ENCODE results near the gene ALDH2. TPM values are rescaled to one million over a fixed set of nuclear protein-coding genes. Genes with fewer than 3 reads are reported as not detected.
"Not testable (repeated sequence)": the region's sequence is repeated elsewhere in the genome, so short reads cannot be mapped to it uniquely, and the experiment has no call there.

ALDH2 gene
- total and polyA plus RNA-seq, 5 donors: 284 to 423 (median 337) TPM

DNA sequence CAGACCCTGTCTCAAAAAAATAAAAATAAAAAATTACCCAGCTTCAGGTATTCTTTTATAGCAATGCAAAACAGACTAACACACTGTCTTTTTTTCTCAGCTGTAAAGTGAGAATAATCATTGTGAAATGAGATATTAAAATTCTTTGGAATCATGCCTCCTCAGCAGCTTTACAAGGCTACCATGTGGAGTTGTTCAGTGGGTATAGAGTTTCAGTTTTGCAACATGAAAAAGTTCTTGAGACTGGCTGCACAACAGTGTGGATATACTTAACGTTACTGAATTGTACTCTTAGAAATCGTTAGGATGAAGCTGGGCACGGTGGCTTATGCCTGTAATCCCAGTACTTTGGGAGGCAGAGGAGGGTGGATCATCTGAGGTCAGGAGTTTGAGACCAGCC is 59.6 kb downstream of the ALDH2 start:
- intact Hi-C loops (cut with DNase I): no loop called here
- Histone ChIP-seq H3K27ac (ENCODE audit: low read length) (no peak overlapping the region), H3K4me1 (ENCODE audit: control insufficient read depth, insufficient read depth, low read length) (peaks cover 2% of the 10 kb centered on the region), H3K27me3 (ENCODE audit: control insufficient read depth, insufficient read depth) (no peaks in the 10 kb centered on the region), H3K4me3 (ENCODE audit: low read length) (no peak overlapping the region), H3K9me3 (ENCODE audit: control insufficient read depth, low read length) (no peaks in the 10 kb centered on the region)
- ATAC-seq: no peak
- DNase-seq: no peak
- WGBS: 74% methylated on average over 3 of the region's 3 CpGs

- Histone ChIP-seq H3K4me1 (ENCODE audit: control insufficient read depth, insufficient read depth, low read length) (peaks cover 2% of the 10 kb centered on the region), H3K27me3 (ENCODE audit: control insufficient read depth, insufficient read depth) (no peaks in the 10 kb centered on the region), H3K27ac (ENCODE audit: low read length) (no peak overlapping the region), H3K9me3 (ENCODE audit: control insufficient read depth, low read length) (no peaks in the 10 kb centered on the region), H3K4me3 (ENCODE audit: low read length) (no peak overlapping the region)
- intact Hi-C loops (cut with DNase I): no loop called here
- DNase-seq: no peak
- WGBS: 57% methylated on average over 2 of the region's 2 CpGs
- no peak for ATAC-seq
Measured at GRCh38 chr12:111826992-111827391, 60.3 kb downstream of the ALDH2 start.

GRCh38 chr12:111827907-111828306 is 61.2 kb downstream of the ALDH2 start:
- 83% methylated on average over 4 of the region's 4 CpGs for WGBS
- Histone ChIP-seq H3K27me3 (ENCODE audit: control insufficient read depth, insufficient read depth) (no peaks in the 10 kb centered on the region), H3K4me3 (ENCODE audit: low read length) (no peak overlapping the region), H3K27ac (ENCODE audit: low read length) (no peak overlapping the region), H3K9me3 (ENCODE audit: control insufficient read depth, low read length) (no peaks in the 10 kb centered on the region), H3K4me1 (ENCODE audit: control insufficient read depth, insufficient read depth, low read length) (peaks cover 2% of the 10 kb centered on the region)
- intact Hi-C loops (cut with DNase I): no loop called here
- ATAC-seq (no peak), DNase-seq (no peak)

GRCh38 chr12:111828338-111828979 is 61.7 kb downstream of the ALDH2 start:
- DNase-seq: no peak

DNA sequence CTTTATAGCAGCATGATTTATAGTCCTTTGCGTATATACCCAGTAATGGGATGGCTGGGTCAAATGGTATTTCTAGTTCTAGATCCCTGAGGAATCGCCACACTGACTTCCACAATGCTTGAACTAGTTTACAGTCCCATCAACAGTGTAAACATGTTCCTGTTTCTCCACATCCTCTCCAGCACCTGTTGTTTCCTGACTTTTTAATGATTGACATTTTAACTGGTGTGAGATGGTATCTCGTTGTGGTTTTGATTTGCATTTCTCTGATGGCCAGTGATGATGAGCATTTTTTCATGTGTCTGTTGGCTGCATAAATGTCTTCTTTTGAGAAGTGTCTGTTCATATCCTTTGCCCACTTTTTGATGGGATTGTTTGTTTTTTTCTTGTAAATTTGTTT is 62.9 kb downstream of the ALDH2 start:
- H3K27me3 ChIP-seq (ENCODE audit: control insufficient read depth, insufficient read depth); H3K4me3 ChIP-seq (ENCODE audit: low read length); H3K9me3 ChIP-seq (ENCODE audit: control insufficient read depth, low read length); intact Hi-C loops (cut with DNase I); H3K27ac ChIP-seq (ENCODE audit: low read length); H3K4me1 ChIP-seq (ENCODE audit: control insufficient read depth, insufficient read depth, low read length); ATAC-seq; DNase-seq: not testable (repeated sequence)
- 85% methylated on average over 3 of the region's 3 CpGs for WGBS

More at GRCh38 chr12:111828338-111828979, 61.7 kb downstream of the ALDH2 start:
- H3K27ac ChIP-seq (ENCODE audit: low read length): no peak overlapping the region
- H3K4me3 ChIP-seq (ENCODE audit: low read length): no peak overlapping the region
- WGBS: 69% methylated on average over 8 of the region's 8 CpGs
- no peaks in the 10 kb centered on the region for H3K27me3 ChIP-seq (ENCODE audit: control insufficient read depth, insufficient read depth)
- H3K9me3 ChIP-seq (ENCODE audit: control insufficient read depth, low read length): no peaks in the 10 kb centered on the region
- intact Hi-C loops (cut with DNase I): no loop called here
- H3K4me1 ChIP-seq (ENCODE audit: control insufficient read depth, insufficient read depth, low read length): peaks cover 2% of the 10 kb centered on the region
- ATAC-seq: no peak

DNA sequence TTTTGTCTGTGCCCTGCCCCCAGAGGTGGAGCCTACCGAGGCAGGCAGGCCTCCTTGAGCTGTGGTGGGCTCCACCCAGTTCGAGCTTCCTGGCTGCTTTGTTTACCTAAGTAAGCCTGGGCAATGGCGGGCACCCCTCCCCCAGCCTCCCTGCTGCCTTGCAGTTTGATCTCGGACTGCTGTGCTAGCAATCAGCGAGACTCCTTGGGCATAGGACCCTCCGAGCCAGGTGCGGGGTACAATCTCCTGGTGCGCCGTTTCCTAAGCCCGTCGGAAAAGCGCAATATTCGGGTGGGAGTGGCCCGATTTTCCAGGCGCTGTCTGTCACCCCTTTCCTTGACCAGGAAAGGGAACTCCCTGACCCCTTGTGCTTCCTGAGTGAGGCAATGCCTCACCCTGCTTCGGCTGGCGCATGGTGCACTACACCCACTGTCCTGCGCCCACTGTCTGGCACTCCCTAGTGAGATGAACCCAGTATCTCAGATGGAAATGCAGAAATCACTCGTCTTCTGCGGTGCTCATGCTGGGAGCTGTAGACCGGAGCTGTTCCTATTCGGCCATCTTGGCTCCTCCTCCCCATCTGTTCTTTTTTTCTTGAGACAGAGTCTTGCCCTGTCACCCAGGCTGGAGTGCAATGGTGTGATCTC is 68.1 kb downstream of the ALDH2 start:
- intact Hi-C loops (cut with DNase I); H3K4me1 ChIP-seq (ENCODE audit: control insufficient read depth, insufficient read depth, low read length); H3K4me3 ChIP-seq (ENCODE audit: low read length); ATAC-seq; H3K27ac ChIP-seq (ENCODE audit: low read length); H3K9me3 ChIP-seq (ENCODE audit: control insufficient read depth, low read length); H3K27me3 ChIP-seq (ENCODE audit: control insufficient read depth, insufficient read depth): not testable (repeated sequence)
- WGBS: 74% methylated on average over 22 of the region's 22 CpGs
- peak; percentile 34 to 74 (median 74) for DNase-seq

GRCh38 chr12:111835531-111836181 is 68.9 kb downstream of the ALDH2 start:
- H3K27me3 ChIP-seq (ENCODE audit: control insufficient read depth, insufficient read depth); H3K9me3 ChIP-seq (ENCODE audit: control insufficient read depth, low read length); intact Hi-C loops (cut with DNase I); H3K4me1 ChIP-seq (ENCODE audit: control insufficient read depth, insufficient read depth, low read length); H3K4me3 ChIP-seq (ENCODE audit: low read length); ATAC-seq; H3K27ac ChIP-seq (ENCODE audit: low read length); DNase-seq: not testable (repeated sequence)
- WGBS: 96% methylated on average over 28 of the region's 28 CpGs

- H3K27ac ChIP-seq (ENCODE audit: low read length): no peak overlapping the region
- no peak overlapping the region for H3K4me3 ChIP-seq (ENCODE audit: low read length)
- DNase-seq: no peak
- no peaks in the 10 kb centered on the region for H3K27me3 ChIP-seq (ENCODE audit: control insufficient read depth, insufficient read depth)
- no peak for ATAC-seq
- H3K9me3 ChIP-seq (ENCODE audit: control insufficient read depth, low read length): no peaks in the 10 kb centered on the region
- WGBS: 80% methylated on average over 3 of the region's 3 CpGs
- H3K4me1 ChIP-seq (ENCODE audit: control insufficient read depth, insufficient read depth, low read length): no peaks in the 10 kb centered on the region
- intact Hi-C loops (cut with DNase I): no loop called here
Measured at GRCh38 chr12:111838353-111838752, 71.6 kb downstream of the ALDH2 start.

GRCh38 chr12:111840807-111841206 is 74.1 kb downstream of the ALDH2 start:
- DNase-seq: no peak
- Histone ChIP-seq H3K4me1 (ENCODE audit: control insufficient read depth, insufficient read depth, low read length) (peaks cover 2% of the 10 kb centered on the region), H3K27me3 (ENCODE audit: control insufficient read depth, insufficient read depth) (no peaks in the 10 kb centered on the region), H3K27ac (ENCODE audit: low read length) (no peak overlapping the region), H3K4me3 (ENCODE audit: low read length) (peak overlapping the region; percentile 76), H3K9me3 (ENCODE audit: control insufficient read depth, low read length) (no peaks in the 10 kb centered on the region)
- 31% methylated on average over 11 of the region's 11 CpGs for WGBS
- ATAC-seq: no peak
- intact Hi-C loops (cut with DNase I): no loop called here

- under 1% methylated on average over 13 of the region's 13 CpGs for WGBS
- Histone ChIP-seq H3K27ac (ENCODE audit: low read length) (peak overlapping the region; percentile 65), H3K9me3 (ENCODE audit: control insufficient read depth, low read length) (no peaks in the 10 kb centered on the region), H3K27me3 (ENCODE audit: control insufficient read depth, insufficient read depth) (no peaks in the 10 kb centered on the region), H3K4me3 (ENCODE audit: low read length) (peak overlapping the region; percentile 76), H3K4me1 (ENCODE audit: control insufficient read depth, insufficient read depth, low read length) (peaks cover 2% of the 10 kb centered on the region)
- DNase-seq (no peak), ATAC-seq (no peak)
- intact Hi-C loops (cut with DNase I): no loop called here
Measured at GRCh38 chr12:111841236-111841749, 74.6 kb downstream of the ALDH2 start.
